HepG2 (cell line): ENCODE results near the gene ECPAS. TPM values are rescaled to one million over a fixed set of nuclear protein-coding genes. Genes with fewer than 3 reads are reported as not detected.
A peak's percentile ranks its signal among the peaks of the same experiment; 100 is the strongest.

Experiments used
- CHD2 ChIP-seq: IDR thresholded peaks from 2 replicates; pipeline ENCODE4 v1.6.1; 2011; ENCODE audit warnings: low read depth, low read length, improper control_type of control experiment
- PITX1 ChIP-seq: sonication (generic); formaldehyde crosslinking; IDR thresholded peaks from 2 replicates; pipeline ENCODE4 v1.5.1; 2020; ENCODE audit warnings: mild to moderate bottlenecking, missing genetic modification reagents
- SOX13 ChIP-seq, 3 experiments: fragments of 450-650 bp in 1 of 3; sonication (generic) in 1 of 3; formaldehyde crosslinking in 1 of 3; IDR thresholded peaks in 2 of 3; conservative IDR thresholded peaks in 1 of 3; 2 replicates each; pipeline versions ENCODE4 v1.5.0 to v1.6.1; 2016 to 2020; ENCODE audit warnings: antibody characterized with exemption in 1 of 3, mild to moderate bottlenecking in 1 of 3, missing compliant biosample characterization in 1 of 3, missing genetic modification reagents in 1 of 3, moderate library complexity in 1 of 3
- SP5 ChIP-seq: IDR thresholded peaks from 2 replicates; pipeline ENCODE4 v1.6.1; 2016; ENCODE audit warnings: low read depth, borderline replicate concordance
- THAP11 ChIP-seq: IDR thresholded peaks from 2 replicates; pipeline ENCODE4 v1.6.1; 2016; ENCODE audit warnings: missing biosample characterization, missing genetic modification reagents
- U2AF1 ChIP-seq: fragments of 200-400 bp; formaldehyde crosslinking; optimal IDR thresholded peaks from 2 replicates; pipeline ENCODE3; 2017; ENCODE audit warnings: mild to moderate bottlenecking, low read depth, low read length
- XRCC5 ChIP-seq: fragments of 200-400 bp; formaldehyde crosslinking; optimal IDR thresholded peaks from 2 replicates; pipeline ENCODE3; 2017; ENCODE audit warnings: mild to moderate bottlenecking, low read length
- ZFP36 ChIP-seq: fragments of 150-350 bp; IDR thresholded peaks from 2 replicates; pipeline ENCODE4 v1.6.1; 2018; ENCODE audit warnings: borderline replicate concordance, low read length, low read depth; ENCODE audit not compliant: partially characterized antibody
- ZNF17 ChIP-seq: sonication (generic); formaldehyde crosslinking; IDR thresholded peaks from 2 replicates; pipeline ENCODE4 v1.5.0; 2020; ENCODE audit warnings: mild to moderate bottlenecking, missing genetic modification reagents
- polyA plus RNA-seq, 8 experiments: library from polyadenylated mRNA; depleted of rRNA in 3 of 8; stranded (reverse) in 7 of 8; unstranded in 1 of 8; fragments of >200 nt; fragmentation: Illumina TruSeq in 4 of 8; extraction: Trizol in 4 of 8; gene quantifications; 2 replicates each; pipeline versions ENCODE4 v1.2.1 to v1.2.3, GENCODE V29; 2011 to 2016; ENCODE audit warnings: low read depth in 4 of 8, missing spikeins in 1 of 8, mixed read lengths in 1 of 8; ENCODE audit not compliant: insufficient read depth in 1 of 8
- total RNA-seq, 5 experiments: library from RNA; depleted of rRNA; stranded (reverse); fragments of >200 nt; fragmentation: Illumina TruSeq; extraction: Trizol; gene quantifications; 2 replicates each; pipeline ENCODE4 v1.2.3, GENCODE V29; 2016; ENCODE audit warnings: low read depth in 1 of 5
- TF ChIP-seq, protein P1 (sequence below): sonication (generic); formaldehyde crosslinking; IDR thresholded peaks from 2 replicates; pipeline ENCODE4 v1.4.0; 2020; ENCODE audit warnings: missing genetic modification reagents, borderline replicate concordance
- TF ChIP-seq, protein P2 (sequence below): sonication (generic); formaldehyde crosslinking; IDR thresholded peaks from 2 replicates; pipeline ENCODE4 v1.4.0; 2020; ENCODE audit warnings: mild to moderate bottlenecking, missing genetic modification reagents, borderline replicate concordance
- TF ChIP-seq, protein P3 (sequence below): sonication (generic); formaldehyde crosslinking; IDR thresholded peaks from 2 replicates; pipeline ENCODE4 v1.9.0; 2021; ENCODE audit warnings: mild to moderate bottlenecking, missing genetic modification reagents
- TF ChIP-seq, protein P4 (sequence below): sonication (generic); formaldehyde crosslinking; IDR thresholded peaks from 2 replicates; pipeline ENCODE4 v1.4.0; 2020; ENCODE audit warnings: missing genetic modification reagents

The ECPAS gene
- total and polyA plus RNA-seq, 2 of the 13 experiments (the other 11 are each of a cell fraction or from before 2014, with no cell fraction given): 35.3 to 58.0 TPM

DNA sequence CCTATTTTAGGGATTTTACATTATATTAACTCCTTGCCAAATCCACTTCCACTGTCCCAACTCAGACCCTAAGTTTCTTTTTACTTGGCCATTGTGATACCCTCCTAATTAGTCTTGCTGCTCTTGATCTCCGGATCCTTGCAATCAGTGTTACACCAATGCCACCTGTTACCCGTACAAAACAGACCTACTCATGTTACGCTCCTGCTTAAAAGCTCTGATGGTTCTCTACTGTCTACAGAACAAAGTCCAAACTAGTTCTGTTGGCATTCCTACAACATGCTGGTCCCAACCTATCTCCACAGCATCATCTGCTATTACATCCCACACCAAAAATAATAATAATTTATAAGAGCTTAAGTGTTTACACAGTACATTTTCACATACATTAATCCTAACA, 9.8 kb downstream of the ECPAS start (continued):
- TF ChIP-seq U2AF1: no peak
- TF ChIP-seq SOX13 (IDR thresholded peaks at IDR 0.05): no peak
- TF ChIP-seq SOX13 (CRISPR knock-in tag; conservative IDR thresholded peaks at IDR 0.05 in 1 of 2, IDR thresholded peaks at IDR 0.05 in 1 of 2): 0 out of 4 replicates have a peak, but pooled peaks of 1 of the 2 experiments have one; percentile 27
- TF ChIP-seq XRCC5: no peak
- no peak for TF ChIP-seq CHD2
- TF ChIP-seq, protein P1, sequence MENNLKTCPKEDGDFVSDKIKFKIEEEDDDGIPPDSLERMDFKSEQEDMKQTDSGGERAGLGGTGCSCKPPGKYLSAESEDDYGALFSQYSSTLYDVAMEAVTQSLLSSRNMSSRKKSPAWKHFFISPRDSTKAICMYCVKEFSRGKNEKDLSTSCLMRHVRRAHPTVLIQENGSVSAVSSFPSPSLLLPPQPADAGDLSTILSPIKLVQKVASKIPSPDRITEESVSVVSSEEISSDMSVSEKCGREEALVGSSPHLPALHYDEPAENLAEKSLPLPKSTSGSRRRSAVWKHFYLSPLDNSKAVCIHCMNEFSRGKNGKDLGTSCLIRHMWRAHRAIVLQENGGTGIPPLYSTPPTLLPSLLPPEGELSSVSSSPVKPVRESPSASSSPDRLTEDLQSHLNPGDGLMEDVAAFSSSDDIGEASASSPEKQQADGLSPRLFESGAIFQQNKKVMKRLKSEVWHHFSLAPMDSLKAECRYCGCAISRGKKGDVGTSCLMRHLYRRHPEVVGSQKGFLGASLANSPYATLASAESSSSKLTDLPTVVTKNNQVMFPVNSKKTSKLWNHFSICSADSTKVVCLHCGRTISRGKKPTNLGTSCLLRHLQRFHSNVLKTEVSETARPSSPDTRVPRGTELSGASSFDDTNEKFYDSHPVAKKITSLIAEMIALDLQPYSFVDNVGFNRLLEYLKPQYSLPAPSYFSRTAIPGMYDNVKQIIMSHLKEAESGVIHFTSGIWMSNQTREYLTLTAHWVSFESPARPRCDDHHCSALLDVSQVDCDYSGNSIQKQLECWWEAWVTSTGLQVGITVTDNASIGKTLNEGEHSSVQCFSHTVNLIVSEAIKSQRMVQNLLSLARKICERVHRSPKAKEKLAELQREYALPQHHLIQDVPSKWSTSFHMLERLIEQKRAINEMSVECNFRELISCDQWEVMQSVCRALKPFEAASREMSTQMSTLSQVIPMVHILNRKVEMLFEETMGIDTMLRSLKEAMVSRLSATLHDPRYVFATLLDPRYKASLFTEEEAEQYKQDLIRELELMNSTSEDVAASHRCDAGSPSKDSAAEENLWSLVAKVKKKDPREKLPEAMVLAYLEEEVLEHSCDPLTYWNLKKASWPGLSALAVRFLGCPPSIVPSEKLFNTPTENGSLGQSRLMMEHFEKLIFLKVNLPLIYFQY: no peak
- TF ChIP-seq PITX1 (CRISPR knock-in tag): no peak
- TF ChIP-seq ZNF17: no peak
- TF ChIP-seq, protein P2, sequence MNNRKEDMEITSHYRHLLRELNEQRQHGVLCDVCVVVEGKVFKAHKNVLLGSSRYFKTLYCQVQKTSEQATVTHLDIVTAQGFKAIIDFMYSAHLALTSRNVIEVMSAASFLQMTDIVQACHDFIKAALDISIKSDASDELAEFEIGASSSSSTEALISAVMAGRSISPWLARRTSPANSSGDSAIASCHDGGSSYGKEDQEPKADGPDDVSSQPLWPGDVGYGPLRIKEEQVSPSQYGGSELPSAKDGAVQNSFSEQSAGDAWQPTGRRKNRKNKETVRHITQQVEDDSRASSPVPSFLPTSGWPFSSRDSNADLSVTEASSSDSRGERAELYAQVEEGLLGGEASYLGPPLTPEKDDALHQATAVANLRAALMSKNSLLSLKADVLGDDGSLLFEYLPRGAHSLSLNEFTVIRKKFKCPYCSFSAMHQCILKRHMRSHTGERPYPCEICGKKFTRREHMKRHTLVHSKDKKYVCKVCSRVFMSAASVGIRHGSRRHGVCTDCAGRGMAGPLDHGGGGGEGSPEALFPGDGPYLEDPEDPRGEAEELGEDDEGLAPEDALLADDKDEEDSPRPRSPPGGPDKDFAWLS (CRISPR knock-in tag): no peak
- TF ChIP-seq SP5 (CRISPR knock-in tag): no peak
- TF ChIP-seq, protein P3, sequence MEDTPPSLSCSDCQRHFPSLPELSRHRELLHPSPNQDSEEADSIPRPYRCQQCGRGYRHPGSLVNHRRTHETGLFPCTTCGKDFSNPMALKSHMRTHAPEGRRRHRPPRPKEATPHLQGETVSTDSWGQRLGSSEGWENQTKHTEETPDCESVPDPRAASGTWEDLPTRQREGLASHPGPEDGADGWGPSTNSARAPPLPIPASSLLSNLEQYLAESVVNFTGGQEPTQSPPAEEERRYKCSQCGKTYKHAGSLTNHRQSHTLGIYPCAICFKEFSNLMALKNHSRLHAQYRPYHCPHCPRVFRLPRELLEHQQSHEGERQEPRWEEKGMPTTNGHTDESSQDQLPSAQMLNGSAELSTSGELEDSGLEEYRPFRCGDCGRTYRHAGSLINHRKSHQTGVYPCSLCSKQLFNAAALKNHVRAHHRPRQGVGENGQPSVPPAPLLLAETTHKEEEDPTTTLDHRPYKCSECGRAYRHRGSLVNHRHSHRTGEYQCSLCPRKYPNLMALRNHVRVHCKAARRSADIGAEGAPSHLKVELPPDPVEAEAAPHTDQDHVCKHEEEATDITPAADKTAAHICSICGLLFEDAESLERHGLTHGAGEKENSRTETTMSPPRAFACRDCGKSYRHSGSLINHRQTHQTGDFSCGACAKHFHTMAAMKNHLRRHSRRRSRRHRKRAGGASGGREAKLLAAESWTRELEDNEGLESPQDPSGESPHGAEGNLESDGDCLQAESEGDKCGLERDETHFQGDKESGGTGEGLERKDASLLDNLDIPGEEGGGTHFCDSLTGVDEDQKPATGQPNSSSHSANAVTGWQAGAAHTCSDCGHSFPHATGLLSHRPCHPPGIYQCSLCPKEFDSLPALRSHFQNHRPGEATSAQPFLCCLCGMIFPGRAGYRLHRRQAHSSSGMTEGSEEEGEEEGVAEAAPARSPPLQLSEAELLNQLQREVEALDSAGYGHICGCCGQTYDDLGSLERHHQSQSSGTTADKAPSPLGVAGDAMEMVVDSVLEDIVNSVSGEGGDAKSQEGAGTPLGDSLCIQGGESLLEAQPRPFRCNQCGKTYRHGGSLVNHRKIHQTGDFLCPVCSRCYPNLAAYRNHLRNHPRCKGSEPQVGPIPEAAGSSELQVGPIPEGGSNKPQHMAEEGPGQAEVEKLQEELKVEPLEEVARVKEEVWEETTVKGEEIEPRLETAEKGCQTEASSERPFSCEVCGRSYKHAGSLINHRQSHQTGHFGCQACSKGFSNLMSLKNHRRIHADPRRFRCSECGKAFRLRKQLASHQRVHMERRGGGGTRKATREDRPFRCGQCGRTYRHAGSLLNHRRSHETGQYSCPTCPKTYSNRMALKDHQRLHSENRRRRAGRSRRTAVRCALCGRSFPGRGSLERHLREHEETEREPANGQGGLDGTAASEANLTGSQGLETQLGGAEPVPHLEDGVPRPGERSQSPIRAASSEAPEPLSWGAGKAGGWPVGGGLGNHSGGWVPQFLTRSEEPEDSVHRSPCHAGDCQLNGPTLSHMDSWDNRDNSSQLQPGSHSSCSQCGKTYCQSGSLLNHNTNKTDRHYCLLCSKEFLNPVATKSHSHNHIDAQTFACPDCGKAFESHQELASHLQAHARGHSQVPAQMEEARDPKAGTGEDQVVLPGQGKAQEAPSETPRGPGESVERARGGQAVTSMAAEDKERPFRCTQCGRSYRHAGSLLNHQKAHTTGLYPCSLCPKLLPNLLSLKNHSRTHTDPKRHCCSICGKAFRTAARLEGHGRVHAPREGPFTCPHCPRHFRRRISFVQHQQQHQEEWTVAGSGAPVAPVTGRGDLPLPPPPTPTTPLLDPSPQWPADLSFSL (CRISPR knock-in tag): no peak
- TF ChIP-seq, protein P4, sequence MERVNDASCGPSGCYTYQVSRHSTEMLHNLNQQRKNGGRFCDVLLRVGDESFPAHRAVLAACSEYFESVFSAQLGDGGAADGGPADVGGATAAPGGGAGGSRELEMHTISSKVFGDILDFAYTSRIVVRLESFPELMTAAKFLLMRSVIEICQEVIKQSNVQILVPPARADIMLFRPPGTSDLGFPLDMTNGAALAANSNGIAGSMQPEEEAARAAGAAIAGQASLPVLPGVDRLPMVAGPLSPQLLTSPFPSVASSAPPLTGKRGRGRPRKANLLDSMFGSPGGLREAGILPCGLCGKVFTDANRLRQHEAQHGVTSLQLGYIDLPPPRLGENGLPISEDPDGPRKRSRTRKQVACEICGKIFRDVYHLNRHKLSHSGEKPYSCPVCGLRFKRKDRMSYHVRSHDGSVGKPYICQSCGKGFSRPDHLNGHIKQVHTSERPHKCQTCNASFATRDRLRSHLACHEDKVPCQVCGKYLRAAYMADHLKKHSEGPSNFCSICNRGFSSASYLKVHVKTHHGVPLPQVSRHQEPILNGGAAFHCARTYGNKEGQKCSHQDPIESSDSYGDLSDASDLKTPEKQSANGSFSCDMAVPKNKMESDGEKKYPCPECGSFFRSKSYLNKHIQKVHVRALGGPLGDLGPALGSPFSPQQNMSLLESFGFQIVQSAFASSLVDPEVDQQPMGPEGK: no peak
- no peak for TF ChIP-seq ZFP36
- TF ChIP-seq THAP11 (CRISPR knock-in tag): peak; percentile 24; the same call in 1 of the 2 replicates
